Measurements from ENCODE around the gene LINC00632. TPM values are rescaled to one million over a fixed set of nuclear protein-coding genes. Genes with fewer than 3 reads are reported as not detected.

Gene LINC00632
- total and polyA plus RNA-seq, 2 donors (not counting 1 experiment from before 2014, with no cell fraction given): 6.9 to 82.5 TPM

DNA sequence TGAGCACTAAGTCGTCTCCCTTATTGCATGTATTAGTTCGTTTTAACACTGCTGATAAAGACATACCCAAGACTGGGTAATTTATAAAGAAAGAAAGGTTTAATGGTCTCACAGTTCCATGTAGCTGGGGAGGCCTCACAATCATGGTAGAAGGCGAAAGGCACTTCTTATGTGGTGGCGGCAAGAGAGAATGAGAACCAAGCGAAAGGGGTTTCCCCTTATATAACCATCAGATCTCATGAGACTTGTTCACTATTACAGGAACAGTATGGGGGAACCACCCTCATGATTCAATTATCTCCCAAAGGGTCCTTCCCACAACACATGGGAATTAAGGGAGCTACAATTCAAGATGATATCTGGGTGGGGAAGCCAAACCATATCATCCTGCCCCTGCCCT, 85.1 kb downstream of the LINC00632 start:
- no peak overlapping the region for H3K9ac ChIP-seq (ENCODE audit: insufficient read depth, low read length)
- no peak overlapping the region for H3K4me3 ChIP-seq (replicated peaks in 1 of 4; ENCODE audit: control extremely low read depth in 1 of 4, insufficient read depth in 1 of 4, low read depth in 3 of 4, low read length in 4 of 4)
- DNase-seq (ENCODE audit: low read depth in 2 of 2): no peak
- no peak overlapping the region for H2AFZ ChIP-seq (ENCODE audit: low read length)
- H4K20me1 ChIP-seq (ENCODE audit: control insufficient read depth, extremely low read depth, insufficient read depth, low read length): no peaks in the 10 kb centered on the region
- H3K4me1 ChIP-seq (ENCODE audit: control insufficient read depth, extremely low read depth, insufficient read depth, low read length): no peaks in the 10 kb centered on the region
- H3K27me3 ChIP-seq (ENCODE audit: control insufficient read depth, insufficient read depth, low read length): no peaks in the 10 kb centered on the region
- H3K27ac ChIP-seq (ENCODE audit: insufficient read depth, low read length): no peak overlapping the region
- TF ChIP-seq CTCF (conservative IDR thresholded peaks at IDR 0.05 in 1 of 2, IDR thresholded peaks at IDR 0.05 in 1 of 2; ENCODE audit: low read depth in 1 of 2, low read length in 2 of 2): no peak
- no peak for TF ChIP-seq EZH2 (IDR thresholded peaks at IDR 0.05; ENCODE audit: low read length, missing control alignments)
- no peaks in the 10 kb centered on the region for H3K36me3 ChIP-seq (ENCODE audit: control insufficient read depth, insufficient read depth, low read length)
- H3K4me2 ChIP-seq (ENCODE audit: extremely low read depth, insufficient read depth, low read length): no peak overlapping the region
- H3K9me3 ChIP-seq (ENCODE audit: control insufficient read depth, insufficient read depth, low read depth, low read length): no peaks in the 10 kb centered on the region
- no peaks in the 10 kb centered on the region for H3K79me2 ChIP-seq (ENCODE audit: control insufficient read depth, insufficient read depth, low read length)

DNA sequence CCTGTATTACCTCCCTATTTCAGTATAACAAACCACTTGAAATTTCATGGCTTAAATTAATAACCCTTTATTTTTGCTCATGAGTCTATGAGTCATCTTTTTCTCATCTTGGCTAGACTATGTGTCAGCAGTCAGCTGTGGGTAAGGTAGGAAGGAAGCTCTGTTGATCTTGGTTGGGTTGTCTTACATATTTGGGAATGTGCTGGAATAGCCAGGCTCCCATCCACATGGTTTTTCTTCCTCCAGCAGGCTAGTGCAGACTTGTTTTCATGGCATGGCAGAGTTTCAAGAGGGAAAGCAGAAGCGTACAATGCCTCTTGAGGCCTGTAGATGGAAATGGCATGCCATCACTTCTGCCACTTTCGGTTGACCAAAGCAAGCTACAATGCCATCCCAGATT, 89.7 kb downstream of the LINC00632 start:
- Histone ChIP-seq H3K27me3 (ENCODE audit: control insufficient read depth, insufficient read depth, low read length) (no peaks in the 10 kb centered on the region), H3K27ac (ENCODE audit: insufficient read depth, low read length) (no peak overlapping the region), H3K36me3 (ENCODE audit: control insufficient read depth, insufficient read depth, low read length) (no peaks in the 10 kb centered on the region), H3K4me2 (ENCODE audit: extremely low read depth, insufficient read depth, low read length) (no peak overlapping the region), H3K79me2 (ENCODE audit: control insufficient read depth, insufficient read depth, low read length) (no peaks in the 10 kb centered on the region), H3K9ac (ENCODE audit: insufficient read depth, low read length) (no peak overlapping the region), H3K4me1 (ENCODE audit: control insufficient read depth, extremely low read depth, insufficient read depth, low read length) (no peaks in the 10 kb centered on the region), H3K9me3 (ENCODE audit: control insufficient read depth, insufficient read depth, low read depth, low read length) (no peaks in the 10 kb centered on the region), H4K20me1 (ENCODE audit: control insufficient read depth, extremely low read depth, insufficient read depth, low read length) (no peaks in the 10 kb centered on the region), H3K4me3 (replicated peaks in 1 of 4; ENCODE audit: control extremely low read depth in 1 of 4, insufficient read depth in 1 of 4, low read depth in 3 of 4, low read length in 4 of 4) (no peak overlapping the region), H2AFZ (ENCODE audit: low read length) (no peak overlapping the region)
- TF ChIP-seq EZH2 (IDR thresholded peaks at IDR 0.05; ENCODE audit: low read length, missing control alignments) (no peak), CTCF (conservative IDR thresholded peaks at IDR 0.05 in 1 of 2, IDR thresholded peaks at IDR 0.05 in 1 of 2; ENCODE audit: low read depth in 1 of 2, low read length in 2 of 2) (no peak)
- peak in 1 of 2 donors; percentile 2 for DNase-seq (ENCODE audit: low read depth in 2 of 2)

DNA sequence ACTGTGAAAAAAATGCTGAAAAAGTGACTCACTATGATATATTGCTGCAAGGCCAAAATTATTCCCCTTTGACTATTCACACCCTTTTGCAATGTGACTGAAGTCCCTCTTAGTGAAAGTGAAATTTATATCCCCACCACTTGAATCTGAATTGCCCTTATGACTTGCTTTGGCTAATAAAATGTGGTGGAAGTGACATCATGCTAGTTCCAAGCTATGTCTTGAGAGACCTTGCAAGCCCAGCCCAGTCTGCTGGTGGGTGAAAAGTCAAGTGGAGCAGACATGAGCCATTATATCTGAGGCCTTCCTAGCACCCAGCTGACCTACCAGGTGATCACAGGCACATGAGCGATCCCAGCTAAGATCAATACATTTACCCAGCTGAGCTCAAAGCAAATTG, 94.7 kb downstream of the LINC00632 start:
- no peak for TF ChIP-seq CTCF (conservative IDR thresholded peaks at IDR 0.05 in 1 of 2, IDR thresholded peaks at IDR 0.05 in 1 of 2; ENCODE audit: low read depth in 1 of 2, low read length in 2 of 2)
- no peak for TF ChIP-seq EZH2 (IDR thresholded peaks at IDR 0.05; ENCODE audit: low read length, missing control alignments)
- H3K4me1 ChIP-seq (ENCODE audit: control insufficient read depth, extremely low read depth, insufficient read depth, low read length): no peaks in the 10 kb centered on the region
- no peak overlapping the region for H3K9ac ChIP-seq (ENCODE audit: insufficient read depth, low read length)
- no peak overlapping the region for H2AFZ ChIP-seq (ENCODE audit: low read length)
- no peaks in the 10 kb centered on the region for H3K9me3 ChIP-seq (ENCODE audit: control insufficient read depth, insufficient read depth, low read depth, low read length)
- no peak overlapping the region for H3K27ac ChIP-seq (ENCODE audit: insufficient read depth, low read length)
- H3K4me3 ChIP-seq (replicated peaks in 1 of 4; ENCODE audit: control extremely low read depth in 1 of 4, insufficient read depth in 1 of 4, low read depth in 3 of 4, low read length in 4 of 4): no peak overlapping the region
- H3K79me2 ChIP-seq (ENCODE audit: control insufficient read depth, insufficient read depth, low read length): no peaks in the 10 kb centered on the region
- no peak overlapping the region for H3K4me2 ChIP-seq (ENCODE audit: extremely low read depth, insufficient read depth, low read length)
- H3K27me3 ChIP-seq (ENCODE audit: control insufficient read depth, insufficient read depth, low read length): no peaks in the 10 kb centered on the region
- peak in 1 of 2 donors; percentile 14 for DNase-seq (ENCODE audit: low read depth in 2 of 2)
- no peaks in the 10 kb centered on the region for H3K36me3 ChIP-seq (ENCODE audit: control insufficient read depth, insufficient read depth, low read length)
- no peaks in the 10 kb centered on the region for H4K20me1 ChIP-seq (ENCODE audit: control insufficient read depth, extremely low read depth, insufficient read depth, low read length)
